ENCODE results near the gene IMMT. TPM values are rescaled to one million over a fixed set of nuclear protein-coding genes. Genes with fewer than 3 reads are reported as not detected.

IMMT gene
- total and polyA plus RNA-seq, 9 of the 15 experiments (the other 6 are each of a cell fraction or from before 2014, with no cell fraction given), result 119 to 294 (median 140) TPM

DNA sequence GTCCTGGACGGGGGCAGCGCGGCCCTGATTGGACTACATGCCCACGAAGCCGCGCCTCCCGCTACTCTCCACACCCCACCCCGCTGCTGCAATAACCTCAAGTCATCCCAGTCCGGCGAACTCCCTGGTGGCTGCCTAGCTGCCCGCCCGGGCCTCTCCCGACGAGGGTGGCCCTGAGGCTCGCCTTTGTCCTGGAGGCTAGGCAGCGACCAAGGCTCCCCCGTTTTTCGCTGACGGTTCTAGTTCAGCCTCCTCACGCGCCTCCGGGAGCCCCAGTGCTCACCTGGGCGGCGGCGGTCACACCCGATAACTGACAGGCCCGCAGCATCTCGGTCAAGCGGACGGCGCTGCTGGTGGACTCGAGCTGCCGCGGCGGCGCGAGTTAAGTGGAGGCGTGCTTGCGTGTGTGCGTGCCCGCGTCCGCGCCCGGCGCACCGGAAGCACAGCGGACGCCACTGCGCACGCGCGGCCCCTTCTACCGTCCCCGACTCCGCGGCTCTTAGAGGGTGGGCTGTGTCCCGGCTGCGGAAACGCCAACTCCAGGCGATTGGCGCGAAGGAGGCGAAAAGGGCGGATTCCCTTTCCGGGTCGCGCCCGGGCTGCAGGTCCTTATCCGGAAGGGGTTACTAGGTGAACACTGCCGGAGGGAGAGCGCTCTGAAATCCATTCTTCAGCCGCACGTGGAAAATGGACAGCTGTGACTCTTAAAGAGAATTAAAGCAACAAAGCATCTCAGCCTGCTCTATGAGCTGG is at the start of gene IMMT (continued):
- TF ChIP-seq, protein P1, sequence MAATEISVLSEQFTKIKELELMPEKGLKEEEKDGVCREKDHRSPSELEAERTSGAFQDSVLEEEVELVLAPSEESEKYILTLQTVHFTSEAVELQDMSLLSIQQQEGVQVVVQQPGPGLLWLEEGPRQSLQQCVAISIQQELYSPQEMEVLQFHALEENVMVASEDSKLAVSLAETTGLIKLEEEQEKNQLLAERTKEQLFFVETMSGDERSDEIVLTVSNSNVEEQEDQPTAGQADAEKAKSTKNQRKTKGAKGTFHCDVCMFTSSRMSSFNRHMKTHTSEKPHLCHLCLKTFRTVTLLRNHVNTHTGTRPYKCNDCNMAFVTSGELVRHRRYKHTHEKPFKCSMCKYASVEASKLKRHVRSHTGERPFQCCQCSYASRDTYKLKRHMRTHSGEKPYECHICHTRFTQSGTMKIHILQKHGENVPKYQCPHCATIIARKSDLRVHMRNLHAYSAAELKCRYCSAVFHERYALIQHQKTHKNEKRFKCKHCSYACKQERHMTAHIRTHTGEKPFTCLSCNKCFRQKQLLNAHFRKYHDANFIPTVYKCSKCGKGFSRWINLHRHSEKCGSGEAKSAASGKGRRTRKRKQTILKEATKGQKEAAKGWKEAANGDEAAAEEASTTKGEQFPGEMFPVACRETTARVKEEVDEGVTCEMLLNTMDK (IDR thresholded peaks at IDR 0.05; ENCODE audit: borderline replicate concordance, insufficient read depth, low read depth, low read length, poor library complexity, severe bottlenecking), result no peak
- TF ChIP-seq, protein P2, sequence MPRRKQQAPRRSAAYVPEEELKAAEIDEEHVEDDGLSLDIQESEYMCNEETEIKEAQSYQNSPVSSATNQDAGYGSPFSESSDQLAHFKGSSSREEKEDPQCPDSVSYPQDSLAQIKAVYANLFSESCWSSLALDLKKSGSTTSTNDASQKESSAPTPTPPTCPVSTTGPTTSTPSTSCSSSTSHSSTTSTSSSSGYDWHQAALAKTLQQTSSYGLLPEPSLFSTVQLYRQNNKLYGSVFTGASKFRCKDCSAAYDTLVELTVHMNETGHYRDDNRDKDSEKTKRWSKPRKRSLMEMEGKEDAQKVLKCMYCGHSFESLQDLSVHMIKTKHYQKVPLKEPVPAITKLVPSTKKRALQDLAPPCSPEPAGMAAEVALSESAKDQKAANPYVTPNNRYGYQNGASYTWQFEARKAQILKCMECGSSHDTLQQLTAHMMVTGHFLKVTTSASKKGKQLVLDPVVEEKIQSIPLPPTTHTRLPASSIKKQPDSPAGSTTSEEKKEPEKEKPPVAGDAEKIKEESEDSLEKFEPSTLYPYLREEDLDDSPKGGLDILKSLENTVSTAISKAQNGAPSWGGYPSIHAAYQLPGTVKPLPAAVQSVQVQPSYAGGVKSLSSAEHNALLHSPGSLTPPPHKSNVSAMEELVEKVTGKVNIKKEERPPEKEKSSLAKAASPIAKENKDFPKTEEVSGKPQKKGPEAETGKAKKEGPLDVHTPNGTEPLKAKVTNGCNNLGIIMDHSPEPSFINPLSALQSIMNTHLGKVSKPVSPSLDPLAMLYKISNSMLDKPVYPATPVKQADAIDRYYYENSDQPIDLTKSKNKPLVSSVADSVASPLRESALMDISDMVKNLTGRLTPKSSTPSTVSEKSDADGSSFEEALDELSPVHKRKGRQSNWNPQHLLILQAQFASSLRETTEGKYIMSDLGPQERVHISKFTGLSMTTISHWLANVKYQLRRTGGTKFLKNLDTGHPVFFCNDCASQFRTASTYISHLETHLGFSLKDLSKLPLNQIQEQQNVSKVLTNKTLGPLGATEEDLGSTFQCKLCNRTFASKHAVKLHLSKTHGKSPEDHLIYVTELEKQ (CRISPR knock-in tag; IDR thresholded peaks at IDR 0.05), result no peak
- TF ChIP-seq, protein P3, sequence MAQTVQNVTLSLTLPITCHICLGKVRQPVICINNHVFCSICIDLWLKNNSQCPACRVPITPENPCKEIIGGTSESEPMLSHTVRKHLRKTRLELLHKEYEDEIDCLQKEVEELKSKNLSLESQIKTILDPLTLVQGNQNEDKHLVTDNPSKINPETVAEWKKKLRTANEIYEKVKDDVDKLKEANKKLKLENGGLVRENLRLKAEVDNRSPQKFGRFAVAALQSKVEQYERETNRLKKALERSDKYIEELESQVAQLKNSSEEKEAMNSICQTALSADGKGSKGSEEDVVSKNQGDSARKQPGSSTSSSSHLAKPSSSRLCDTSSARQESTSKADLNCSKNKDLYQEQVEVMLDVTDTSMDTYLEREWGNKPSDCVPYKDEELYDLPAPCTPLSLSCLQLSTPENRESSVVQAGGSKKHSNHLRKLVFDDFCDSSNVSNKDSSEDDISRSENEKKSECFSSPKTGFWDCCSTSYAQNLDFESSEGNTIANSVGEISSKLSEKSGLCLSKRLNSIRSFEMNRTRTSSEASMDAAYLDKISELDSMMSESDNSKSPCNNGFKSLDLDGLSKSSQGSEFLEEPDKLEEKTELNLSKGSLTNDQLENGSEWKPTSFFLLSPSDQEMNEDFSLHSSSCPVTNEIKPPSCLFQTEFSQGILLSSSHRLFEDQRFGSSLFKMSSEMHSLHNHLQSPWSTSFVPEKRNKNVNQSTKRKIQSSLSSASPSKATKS (CRISPR knock-in tag; IDR thresholded peaks at IDR 0.05), result no peak
- no peak for TF ChIP-seq POLR3A (IDR thresholded peaks at IDR 0.05; ENCODE audit: borderline replicate concordance, extremely low read depth, insufficient read depth, insufficient read length)
- no peak for TF ChIP-seq PRMT5 (CRISPR knock-in tag; IDR thresholded peaks at IDR 0.05)
- no peak for TF ChIP-seq KAT2B (IDR thresholded peaks at IDR 0.05; ENCODE audit: low read depth, low read length)
- peak; percentile 87; the same call in 1 of the 2 replicates for TF ChIP-seq GTF2E2 (tag; IDR thresholded peaks at IDR 0.05)
- no peak for TF ChIP-seq ZNF232 (CRISPR knock-in tag; IDR thresholded peaks at IDR 0.05)
- TF ChIP-seq SNRNP70 (optimal IDR thresholded peaks at IDR 0.05; ENCODE audit: low read depth, low read length), result no peak
- peak; percentile 89 for TF ChIP-seq CHD1 (IDR thresholded peaks at IDR 0.05; ENCODE audit: low read length)
- 0 out of 2 replicates have a peak, but pooled peaks have one; percentile 56 for TF ChIP-seq ZFPM2 (CRISPR knock-in tag; IDR thresholded peaks at IDR 0.05)
- no peak; the same call in none of the 2 replicates for TF ChIP-seq ZKSCAN1 (IDR thresholded peaks at IDR 0.05; ENCODE audit: low read depth, low read length)
- no peak for TF ChIP-seq ZNF217 (CRISPR knock-in tag; IDR thresholded peaks at IDR 0.05)
- peak; percentile 64 for TF ChIP-seq ASH1L (IDR thresholded peaks at IDR 0.05; ENCODE audit: borderline replicate concordance, low read depth, partially characterized antibody)
- TF ChIP-seq ATF7 (IDR thresholded peaks at IDR 0.05), result peak; percentile 87
- no peak for TF ChIP-seq SAP30 (IDR thresholded peaks at IDR 0.05; ENCODE audit: borderline replicate concordance, insufficient read depth, low read depth, low read length, poor library complexity, severe bottlenecking)
- TF ChIP-seq FOXJ2 (tag; IDR thresholded peaks at IDR 0.05), result peak; percentile 18

Measured in K562 (cell line).